Panc1 (cell line): ENCODE measurements around the gene ADAMTS2. TPM values are rescaled to one million over a fixed set of nuclear protein-coding genes. Genes with fewer than 3 reads are reported as not detected.

Experiments used
- ATAC-seq: fragments of 200-7000 bp; cut with Tn5 transposase; 2 replicates; pipeline ENCODE4 v1.9.1; 2020; ENCODE audit warnings: mild to moderate bottlenecking, moderate library complexity
- BruUV-seq: library from RNA; stranded (reverse); fragments of 400-500 nt; replicated peaks from 2 replicates; lab custom pipeline; 2021; lab: Mats Ljungman, UMichigan
- CTCF ChIA-PET: fragments of 300-600 bp; sonication (Branson Sonifier 250); formaldehyde crosslinking; loops from one replicate; lab custom pipeline; 2022; ENCODE audit warnings: antibody characterized with exemption; lab: Charles Lee
- POLR2A ChIA-PET: fragments of 300-600 bp; sonication (Branson Sonifier 250); formaldehyde crosslinking; loops from one replicate; lab custom pipeline; 2022; ENCODE audit warnings: antibody characterized with exemption; lab: Charles Lee
- DNase-seq: peaks from one replicate; pipeline ENCODE4 v3.0.0-alpha.2; 2010; ENCODE audit warnings: low read depth, low spot score
- H3K27ac ChIP-seq: 2 replicates; pipeline ENCODE4 v1.5.1; 2011; ENCODE audit warnings: mild to moderate bottlenecking, low read length, inconsistent platforms
- H3K27me3 ChIP-seq: fragments of 200-500 bp; sonication (Bioruptor generic); 2 replicates; pipeline ENCODE4 v1.6.0; 2014; ENCODE audit warnings: low read length, inconsistent platforms; ENCODE audit not compliant: control insufficient read depth, insufficient read depth
- H3K36me3 ChIP-seq: fragments of 200-500 bp; sonication (Bioruptor generic); 2 replicates; pipeline ENCODE4 v1.5.1; 2014; ENCODE audit warnings: inconsistent platforms, mild to moderate bottlenecking, low read length, moderate library complexity; ENCODE audit not compliant: control insufficient read depth, insufficient read depth
- H3K4me1 ChIP-seq: 2 replicates; pipeline ENCODE4 v1.5.1; 2011; ENCODE audit warnings: inconsistent platforms, mild to moderate bottlenecking, low read length, moderate library complexity; ENCODE audit not compliant: control insufficient read depth, insufficient read depth
- H3K4me3 ChIP-seq, 2 experiments: 2 replicates each; pipeline ENCODE4 v1.5.1; 2011 to 2012; ENCODE audit warnings: low read depth in 2 of 2, low read length in 2 of 2, mild to moderate bottlenecking in 2 of 2, inconsistent platforms in 1 of 2, moderate library complexity in 1 of 2
- H3K9me3 ChIP-seq: fragments of 200-500 bp; sonication (Bioruptor generic); 2 replicates; pipeline ENCODE4 v1.5.1; 2014; ENCODE audit warnings: low read depth, mild to moderate bottlenecking, inconsistent platforms, low read length, moderate library complexity; ENCODE audit not compliant: control insufficient read depth, insufficient read depth
- POLR2AphosphoS5 ChIP-seq: IDR thresholded peaks from 2 replicates; pipeline ENCODE4 v1.6.1; 2012; ENCODE audit warnings: mild to moderate bottlenecking, low read depth, low read length, moderate library complexity
- SIN3A ChIP-seq: IDR thresholded peaks from 2 replicates; pipeline ENCODE4 v1.6.1; 2012; ENCODE audit warnings: low read depth, mild to moderate bottlenecking, low read length, moderate library complexity, borderline replicate concordance; ENCODE audit not compliant: insufficient read depth
- TCF7L2 ChIP-seq: IDR thresholded peaks from 2 replicates; pipeline ENCODE4 v1.6.1; 2011; ENCODE audit warnings: mild to moderate bottlenecking, low read depth, low read length, inconsistent platforms
- in situ Hi-C: cut with HindIII; loops from 2 replicates; pipeline ENCODE4 v1.10.0; 2016; ENCODE audit warnings: low sequenced_read_pairs, low pct_unique_long_range_greater_than_20kb
- intact Hi-C: fragments of 100-400 bp; cut with micrococcal nuclease; formaldehyde crosslinking; loops from one replicate; pipeline ENCODE4 v1.10.0; 2022; ENCODE audit not compliant: unreplicated experiment
- total RNA-seq: library from RNA; stranded (reverse); gene quantifications from one replicate; pipeline ENCODE4 v1.2.1, GENCODE V29; 2021; ENCODE audit not compliant: unreplicated experiment
- TF ChIP-seq, protein P1 (sequence below), 2 experiments: IDR thresholded peaks; 2 replicates each; pipeline ENCODE4 v1.6.1; 2011 to 2012; ENCODE audit warnings: low read depth in 2 of 2, control low read depth in 1 of 2, low read length in 1 of 2, mild to moderate bottlenecking in 1 of 2, moderate library complexity in 1 of 2; ENCODE audit not compliant: insufficient read depth in 1 of 2
- TF ChIP-seq, protein P2 (sequence below): fragments of 450-650 bp; IDR thresholded peaks from 2 replicates; pipeline ENCODE4 v1.5.1; 2017; ENCODE audit warnings: mild to moderate bottlenecking

Gene ADAMTS2
- total RNA-seq, 1 experiment from 2014 or later, result 0.13 TPM

GRCh38 chr5:179339996-179340395 is 5.3 kb downstream of the ADAMTS2 start:
- Histone ChIP-seq H3K36me3 (no peaks in the 10 kb centered on the region), H3K27ac (no peak overlapping the region), H3K4me3 (no peak overlapping the region), H3K4me1 (no peaks in the 10 kb centered on the region; the same call in 1 of the 2 replicates), H3K27me3 (no peaks in the 10 kb centered on the region; the same call in 1 of the 2 replicates), H3K9me3 (no peaks in the 10 kb centered on the region)
- CTCF ChIA-PET, result no interaction called here
- no peak for TF ChIP-seq SIN3A
- TF ChIP-seq, protein P1, sequence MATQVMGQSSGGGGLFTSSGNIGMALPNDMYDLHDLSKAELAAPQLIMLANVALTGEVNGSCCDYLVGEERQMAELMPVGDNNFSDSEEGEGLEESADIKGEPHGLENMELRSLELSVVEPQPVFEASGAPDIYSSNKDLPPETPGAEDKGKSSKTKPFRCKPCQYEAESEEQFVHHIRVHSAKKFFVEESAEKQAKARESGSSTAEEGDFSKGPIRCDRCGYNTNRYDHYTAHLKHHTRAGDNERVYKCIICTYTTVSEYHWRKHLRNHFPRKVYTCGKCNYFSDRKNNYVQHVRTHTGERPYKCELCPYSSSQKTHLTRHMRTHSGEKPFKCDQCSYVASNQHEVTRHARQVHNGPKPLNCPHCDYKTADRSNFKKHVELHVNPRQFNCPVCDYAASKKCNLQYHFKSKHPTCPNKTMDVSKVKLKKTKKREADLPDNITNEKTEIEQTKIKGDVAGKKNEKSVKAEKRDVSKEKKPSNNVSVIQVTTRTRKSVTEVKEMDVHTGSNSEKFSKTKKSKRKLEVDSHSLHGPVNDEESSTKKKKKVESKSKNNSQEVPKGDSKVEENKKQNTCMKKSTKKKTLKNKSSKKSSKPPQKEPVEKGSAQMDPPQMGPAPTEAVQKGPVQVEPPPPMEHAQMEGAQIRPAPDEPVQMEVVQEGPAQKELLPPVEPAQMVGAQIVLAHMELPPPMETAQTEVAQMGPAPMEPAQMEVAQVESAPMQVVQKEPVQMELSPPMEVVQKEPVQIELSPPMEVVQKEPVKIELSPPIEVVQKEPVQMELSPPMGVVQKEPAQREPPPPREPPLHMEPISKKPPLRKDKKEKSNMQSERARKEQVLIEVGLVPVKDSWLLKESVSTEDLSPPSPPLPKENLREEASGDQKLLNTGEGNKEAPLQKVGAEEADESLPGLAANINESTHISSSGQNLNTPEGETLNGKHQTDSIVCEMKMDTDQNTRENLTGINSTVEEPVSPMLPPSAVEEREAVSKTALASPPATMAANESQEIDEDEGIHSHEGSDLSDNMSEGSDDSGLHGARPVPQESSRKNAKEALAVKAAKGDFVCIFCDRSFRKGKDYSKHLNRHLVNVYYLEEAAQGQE (IDR thresholded peaks at IDR 0.05; ENCODE audit: insufficient read depth in 1 of 2, low read depth in 2 of 2, low read length in 1 of 2), result no peak
- TF ChIP-seq, protein P2, sequence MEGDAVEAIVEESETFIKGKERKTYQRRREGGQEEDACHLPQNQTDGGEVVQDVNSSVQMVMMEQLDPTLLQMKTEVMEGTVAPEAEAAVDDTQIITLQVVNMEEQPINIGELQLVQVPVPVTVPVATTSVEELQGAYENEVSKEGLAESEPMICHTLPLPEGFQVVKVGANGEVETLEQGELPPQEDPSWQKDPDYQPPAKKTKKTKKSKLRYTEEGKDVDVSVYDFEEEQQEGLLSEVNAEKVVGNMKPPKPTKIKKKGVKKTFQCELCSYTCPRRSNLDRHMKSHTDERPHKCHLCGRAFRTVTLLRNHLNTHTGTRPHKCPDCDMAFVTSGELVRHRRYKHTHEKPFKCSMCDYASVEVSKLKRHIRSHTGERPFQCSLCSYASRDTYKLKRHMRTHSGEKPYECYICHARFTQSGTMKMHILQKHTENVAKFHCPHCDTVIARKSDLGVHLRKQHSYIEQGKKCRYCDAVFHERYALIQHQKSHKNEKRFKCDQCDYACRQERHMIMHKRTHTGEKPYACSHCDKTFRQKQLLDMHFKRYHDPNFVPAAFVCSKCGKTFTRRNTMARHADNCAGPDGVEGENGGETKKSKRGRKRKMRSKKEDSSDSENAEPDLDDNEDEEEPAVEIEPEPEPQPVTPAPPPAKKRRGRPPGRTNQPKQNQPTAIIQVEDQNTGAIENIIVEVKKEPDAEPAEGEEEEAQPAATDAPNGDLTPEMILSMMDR, result no peak
- no TSS peak for BruUV-seq
- intact Hi-C loops, result no loop called here
- ATAC-seq (no peak), DNase-seq (no peak)
- in situ Hi-C loops, result no loop called here
- POLR2A ChIA-PET, result no interaction called here

DNA sequence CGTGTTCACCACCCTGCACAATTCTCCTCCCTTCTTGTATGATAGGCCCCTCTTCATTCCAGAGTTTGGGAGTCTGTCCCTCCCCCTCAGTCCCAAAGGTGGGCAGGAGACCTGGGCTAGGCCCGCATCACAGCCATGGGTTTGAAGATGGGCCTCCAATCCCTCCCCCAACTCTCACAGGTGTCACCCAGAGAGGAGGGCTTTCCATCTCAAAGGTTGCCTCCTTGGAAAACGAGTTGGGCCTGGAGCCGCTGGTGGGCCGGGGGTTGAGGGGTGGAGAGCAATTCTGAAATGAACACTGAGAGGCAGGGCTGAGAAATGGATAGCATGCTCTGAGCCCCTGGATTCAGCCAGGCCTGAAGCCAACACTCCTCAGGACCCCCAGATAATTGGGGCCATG is 6.2 kb downstream of the ADAMTS2 start:
- intact Hi-C loops (no loop called here), in situ Hi-C loops (no loop called here)
- no peaks in the 10 kb centered on the region; the same call in 1 of the 2 replicates for H3K4me1 ChIP-seq
- no peak overlapping the region for H3K4me3 ChIP-seq
- no peaks in the 10 kb centered on the region for H3K36me3 ChIP-seq
- H3K27ac ChIP-seq, result no peak overlapping the region
- H3K9me3 ChIP-seq, result no peaks in the 10 kb centered on the region
- ChIA-PET CTCF (no interaction called here), POLR2A (no interaction called here)
- no peak for DNase-seq
- ATAC-seq, result no peak
- TF ChIP-seq TCF7L2 (no peak), POLR2AphosphoS5 (no peak), SIN3A (no peak)
- TF ChIP-seq, protein P2, result no peak
- TF ChIP-seq, protein P1 (IDR thresholded peaks at IDR 0.05; ENCODE audit: insufficient read depth in 1 of 2, low read depth in 2 of 2, low read length in 1 of 2), result no peak
- peaks cover 3% of the 10 kb centered on the region for H3K27me3 ChIP-seq
- BruUV-seq, result no TSS peak
